ENCODE results near the gene RFX2.

DNA sequence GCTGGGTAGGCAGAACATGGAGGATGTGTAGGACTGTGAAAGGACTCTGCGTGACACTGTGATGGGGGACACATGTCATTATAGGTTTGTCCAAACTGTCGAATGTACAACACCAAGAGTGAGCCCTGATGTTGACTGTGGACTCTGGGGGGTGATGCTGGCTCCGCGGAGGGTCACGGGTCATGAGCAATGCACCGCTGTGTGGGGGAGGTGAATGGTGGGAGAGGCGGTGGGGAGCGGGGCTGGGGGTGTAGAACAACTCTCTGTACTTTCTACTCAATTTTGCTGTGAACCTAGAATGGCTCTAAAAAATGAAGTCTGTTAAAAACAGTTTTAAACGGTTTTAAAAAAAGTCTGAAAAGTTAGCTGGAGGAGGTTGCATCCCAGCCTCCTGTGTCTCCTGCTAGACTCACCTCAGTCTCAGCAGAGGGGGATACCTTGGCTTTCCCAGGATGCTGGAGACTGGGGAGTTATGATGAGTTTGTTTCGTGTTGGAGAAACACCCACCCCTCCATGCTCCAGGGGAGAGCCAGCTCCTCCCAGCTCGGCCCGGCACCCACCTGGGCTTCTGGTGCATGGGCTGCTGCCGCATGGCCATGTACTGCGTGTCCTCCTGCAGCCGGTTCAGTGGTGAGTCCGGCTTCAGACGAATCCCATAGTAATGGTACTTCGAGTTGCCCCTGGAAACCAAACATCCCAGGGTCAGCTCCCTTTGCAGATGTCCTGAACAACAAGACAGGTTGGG, 97.7 kb downstream of the RFX2 start:
- TF ChIP-seq PPARA (CRISPR knock-in tag; IDR thresholded peaks at IDR 0.05; ENCODE audit: borderline replicate concordance) (no peak), SNAI2 (CRISPR knock-in tag; IDR thresholded peaks at IDR 0.05) (no peak)
